ENCODE data around the gene GNLY.
"Not testable (repeated sequence)": the region's sequence is repeated elsewhere in the genome, so short reads cannot be mapped to it uniquely, and the experiment has no call there.

DNA sequence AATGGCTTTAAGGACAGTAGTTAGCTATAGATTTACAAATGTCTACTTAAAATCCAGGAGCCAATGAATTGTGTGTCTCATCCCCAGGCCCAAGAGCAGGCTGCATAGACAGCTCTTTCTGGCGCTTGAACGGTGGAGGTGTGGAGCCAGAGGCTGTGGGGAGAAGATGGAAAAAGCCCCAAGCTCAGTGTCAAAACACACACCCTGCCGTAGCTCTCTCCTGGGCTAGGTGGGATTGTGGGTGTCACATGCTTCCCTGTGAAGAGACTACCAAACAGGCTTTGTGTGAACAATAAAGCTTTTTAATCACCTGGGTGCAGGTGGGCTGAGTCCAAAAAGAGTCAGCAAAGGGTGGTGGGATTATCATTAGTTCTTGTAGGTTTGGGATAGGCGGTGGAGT, 36.8 kb upstream of the GNLY start:
- TF ChIP-seq, protein P1, sequence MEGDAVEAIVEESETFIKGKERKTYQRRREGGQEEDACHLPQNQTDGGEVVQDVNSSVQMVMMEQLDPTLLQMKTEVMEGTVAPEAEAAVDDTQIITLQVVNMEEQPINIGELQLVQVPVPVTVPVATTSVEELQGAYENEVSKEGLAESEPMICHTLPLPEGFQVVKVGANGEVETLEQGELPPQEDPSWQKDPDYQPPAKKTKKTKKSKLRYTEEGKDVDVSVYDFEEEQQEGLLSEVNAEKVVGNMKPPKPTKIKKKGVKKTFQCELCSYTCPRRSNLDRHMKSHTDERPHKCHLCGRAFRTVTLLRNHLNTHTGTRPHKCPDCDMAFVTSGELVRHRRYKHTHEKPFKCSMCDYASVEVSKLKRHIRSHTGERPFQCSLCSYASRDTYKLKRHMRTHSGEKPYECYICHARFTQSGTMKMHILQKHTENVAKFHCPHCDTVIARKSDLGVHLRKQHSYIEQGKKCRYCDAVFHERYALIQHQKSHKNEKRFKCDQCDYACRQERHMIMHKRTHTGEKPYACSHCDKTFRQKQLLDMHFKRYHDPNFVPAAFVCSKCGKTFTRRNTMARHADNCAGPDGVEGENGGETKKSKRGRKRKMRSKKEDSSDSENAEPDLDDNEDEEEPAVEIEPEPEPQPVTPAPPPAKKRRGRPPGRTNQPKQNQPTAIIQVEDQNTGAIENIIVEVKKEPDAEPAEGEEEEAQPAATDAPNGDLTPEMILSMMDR (IDR thresholded peaks at IDR 0.05), result not testable (repeated sequence)
- TF ChIP-seq POLR2A, EP300 (IDR thresholded peaks at IDR 0.05): not testable (repeated sequence)
